WI38 (cell line): ENCODE measurements around the gene IRGQ.

ENCODE experiments used
- H3K4me3 ChIP-seq: 2 replicates; pipeline ENCODE4 v1.5.1; 2011; ENCODE audit warnings: low read depth, mild to moderate bottlenecking, control low read depth, low read length
- TF ChIP-seq, protein P1 (sequence below): IDR thresholded peaks from 2 replicates; pipeline ENCODE4 v1.5.1; 2012; ENCODE audit warnings: low read depth, mild to moderate bottlenecking, control low read depth, low read length

The IRGQ gene

GRCh38 chr19:43574424-43575155 lies 21.3 kb downstream of the IRGQ start:
- peak overlapping the region; percentile 95 for H3K4me3 ChIP-seq
- TF ChIP-seq, protein P1, sequence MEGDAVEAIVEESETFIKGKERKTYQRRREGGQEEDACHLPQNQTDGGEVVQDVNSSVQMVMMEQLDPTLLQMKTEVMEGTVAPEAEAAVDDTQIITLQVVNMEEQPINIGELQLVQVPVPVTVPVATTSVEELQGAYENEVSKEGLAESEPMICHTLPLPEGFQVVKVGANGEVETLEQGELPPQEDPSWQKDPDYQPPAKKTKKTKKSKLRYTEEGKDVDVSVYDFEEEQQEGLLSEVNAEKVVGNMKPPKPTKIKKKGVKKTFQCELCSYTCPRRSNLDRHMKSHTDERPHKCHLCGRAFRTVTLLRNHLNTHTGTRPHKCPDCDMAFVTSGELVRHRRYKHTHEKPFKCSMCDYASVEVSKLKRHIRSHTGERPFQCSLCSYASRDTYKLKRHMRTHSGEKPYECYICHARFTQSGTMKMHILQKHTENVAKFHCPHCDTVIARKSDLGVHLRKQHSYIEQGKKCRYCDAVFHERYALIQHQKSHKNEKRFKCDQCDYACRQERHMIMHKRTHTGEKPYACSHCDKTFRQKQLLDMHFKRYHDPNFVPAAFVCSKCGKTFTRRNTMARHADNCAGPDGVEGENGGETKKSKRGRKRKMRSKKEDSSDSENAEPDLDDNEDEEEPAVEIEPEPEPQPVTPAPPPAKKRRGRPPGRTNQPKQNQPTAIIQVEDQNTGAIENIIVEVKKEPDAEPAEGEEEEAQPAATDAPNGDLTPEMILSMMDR = no peak

DNA sequence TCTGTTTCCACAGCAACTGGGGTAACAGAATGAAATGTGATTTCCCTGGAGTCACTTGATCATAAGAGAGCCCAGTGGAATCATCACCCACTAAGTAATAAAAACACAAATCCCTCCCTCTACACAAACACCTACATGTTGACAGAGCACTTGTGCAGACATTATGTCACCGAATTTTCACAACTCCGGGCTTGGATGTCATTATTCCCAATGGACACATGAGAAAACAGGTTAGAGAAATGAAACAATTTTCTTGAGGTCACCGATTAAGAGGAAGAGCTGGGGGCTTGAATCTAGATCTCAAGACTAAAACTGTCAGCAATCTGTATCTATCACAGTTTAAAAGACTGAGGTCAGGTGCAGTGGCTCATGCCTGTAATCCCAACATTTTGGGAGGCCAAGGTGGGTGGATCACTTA lies 23.8 kb downstream of the IRGQ start:
- H3K4me3 ChIP-seq = no peak overlapping the region
- TF ChIP-seq, protein P1 = no peak

DNA sequence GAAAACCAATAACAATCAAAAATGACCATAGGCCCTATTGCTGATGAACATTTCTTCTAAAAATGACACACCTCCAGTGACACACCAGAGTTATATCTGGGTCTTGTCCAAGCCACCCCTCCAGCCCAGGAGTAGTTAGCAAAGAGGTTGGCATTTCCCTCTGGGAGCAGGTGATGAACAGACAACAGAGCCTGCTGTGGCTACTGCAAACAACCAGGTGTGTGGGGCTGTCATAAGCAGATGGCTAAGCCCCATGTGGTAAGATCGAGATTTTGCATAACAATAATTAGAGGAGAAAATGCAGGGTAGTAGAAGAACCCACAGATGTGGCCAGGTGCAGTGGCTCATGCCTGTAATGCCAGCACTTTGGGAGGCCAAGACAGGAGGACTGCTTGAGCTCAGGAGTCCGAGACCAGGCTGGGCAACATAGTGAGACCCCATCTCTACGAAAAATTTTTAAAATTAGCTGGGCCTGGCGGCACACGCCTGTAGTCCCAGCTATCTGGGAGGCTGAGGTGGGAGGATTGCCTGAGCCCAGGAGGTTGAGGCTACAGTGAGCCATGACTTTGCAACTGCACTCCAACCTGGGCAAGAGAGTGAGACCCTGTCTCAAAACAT lies 25.7 kb downstream of the IRGQ start:
- TF ChIP-seq, protein P1 = no peak
- H3K4me3 ChIP-seq = no peak overlapping the region

DNA sequence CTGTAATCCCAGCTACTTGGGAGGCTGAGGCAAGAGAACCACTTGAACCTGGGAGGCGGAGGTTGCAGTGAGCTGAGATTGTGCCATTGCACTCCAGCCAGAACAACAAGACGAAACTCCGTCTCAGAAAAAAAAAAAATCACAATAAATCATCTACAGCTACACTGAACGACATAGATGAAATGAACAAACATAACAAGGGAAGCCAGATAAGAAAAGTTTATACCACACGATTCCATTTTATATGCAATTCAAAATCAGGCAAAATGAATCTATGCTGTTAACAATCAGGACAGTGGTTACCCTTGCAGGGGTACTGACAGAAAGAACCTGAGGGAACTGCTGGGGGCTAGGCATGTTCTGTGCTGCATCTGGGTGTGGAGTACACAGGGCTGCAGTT lies 26.3 kb downstream of the IRGQ start:
- TF ChIP-seq, protein P1 = no peak
- no peak overlapping the region for H3K4me3 ChIP-seq

DNA sequence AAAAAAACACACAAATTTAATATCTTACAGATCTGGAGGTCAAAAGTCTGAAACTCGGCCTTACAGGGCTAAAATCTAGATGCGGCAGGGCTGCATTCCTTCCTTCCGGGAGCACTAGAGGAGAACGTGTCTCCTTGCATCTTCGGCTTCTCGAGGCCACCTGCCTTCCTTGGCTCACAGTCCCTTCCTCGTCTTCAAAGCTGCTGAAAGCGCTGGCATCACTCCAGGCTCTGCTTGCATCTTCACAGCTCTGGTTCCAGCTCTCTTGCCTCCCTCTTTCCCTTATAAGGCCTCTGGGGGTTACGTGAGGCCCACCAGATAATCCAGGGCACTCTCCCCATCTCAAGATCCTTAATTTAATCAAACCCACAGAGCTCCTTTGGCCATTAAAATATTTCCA lies 31.1 kb downstream of the IRGQ start:
- TF ChIP-seq, protein P1 = no peak
- H3K4me3 ChIP-seq = no peak overlapping the region

- TF ChIP-seq, protein P1 = no peak
- H3K4me3 ChIP-seq = no peak overlapping the region
These were observed 32.0 kb downstream of the IRGQ start for GRCh38 chr19:43563816-43564457.

DNA sequence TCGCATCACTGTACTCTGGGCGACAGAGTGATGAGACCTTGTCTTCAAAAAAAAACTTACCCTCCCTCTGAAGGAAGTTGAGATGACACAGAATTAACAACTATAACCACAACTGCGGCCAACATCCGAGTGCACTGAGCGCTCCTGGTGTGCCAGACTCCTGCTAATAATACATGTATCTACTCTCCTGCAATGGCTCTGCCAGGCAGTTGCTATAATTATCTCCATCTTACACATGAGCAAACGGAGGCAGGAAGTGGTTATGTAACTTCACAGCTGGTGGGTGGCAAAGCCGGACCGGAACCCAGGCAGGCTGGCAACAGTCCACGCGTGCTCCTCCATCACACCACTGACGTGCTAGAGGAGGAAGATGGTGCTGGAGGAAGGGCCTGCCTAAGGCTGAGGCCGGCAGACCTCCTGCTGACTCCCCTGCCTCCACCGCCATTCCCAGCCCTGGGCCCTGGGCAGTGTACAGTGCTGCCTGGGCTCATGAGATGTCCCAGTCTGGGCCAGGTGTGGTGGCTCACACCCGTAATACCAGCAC lies 33.2 kb downstream of the IRGQ start:
- TF ChIP-seq, protein P1 = no peak
- no peak overlapping the region for H3K4me3 ChIP-seq
